Hematopoietic multipotent progenitor cell treated with erythropoietin and hydrocortisone succinate and interleukin-3 and kit ligand, for 6 days (in vitro differentiated cells): ENCODE results near the gene ZDHHC7.

Source experiments
- DNase-seq: peaks from one replicate; pipeline ENCODE4 v3.0.0-alpha.2; 2015

Gene ZDHHC7

GRCh38 chr16:85018529-85019236, 7.3 kb upstream of the ZDHHC7 start:
- no peak for DNase-seq

- no peak for DNase-seq
Observed at GRCh38 chr16:85017633-85018032, 6.3 kb upstream of the ZDHHC7 start.

GRCh38 chr16:85017151-85017550, 5.8 kb upstream of the ZDHHC7 start:
- DNase-seq, result peak; percentile 64

- DNase-seq, result no peak
Observed at GRCh38 chr16:85015481-85016187, 4.3 kb upstream of the ZDHHC7 start.

- DNase-seq, result no peak
Observed at GRCh38 chr16:85014311-85014710, 3.0 kb upstream of the ZDHHC7 start.

- no peak for DNase-seq
Observed at GRCh38 chr16:85011846-85012284, 530 bp upstream of the ZDHHC7 start.

- no peak for DNase-seq
Observed at GRCh38 chr16:85010446-85010930, 847 bp downstream of the ZDHHC7 start.

- no peak for DNase-seq
Observed at GRCh38 chr16:85008271-85008670, 3.1 kb downstream of the ZDHHC7 start.

GRCh38 chr16:85007496-85008214, 3.7 kb downstream of the ZDHHC7 start:
- no peak for DNase-seq

- no peak for DNase-seq
Observed at GRCh38 chr16:85006639-85007038, 4.7 kb downstream of the ZDHHC7 start.

- no peak for DNase-seq
Observed at GRCh38 chr16:85005285-85006069, 5.9 kb downstream of the ZDHHC7 start.

- DNase-seq, result no peak
Observed at GRCh38 chr16:85004587-85005205, 6.6 kb downstream of the ZDHHC7 start.

- DNase-seq, result no peak
Observed at GRCh38 chr16:85003725-85004586, 7.4 kb downstream of the ZDHHC7 start.

- no peak for DNase-seq
Observed at GRCh38 chr16:85003076-85003475, 8.3 kb downstream of the ZDHHC7 start.

GRCh38 chr16:85002608-85003007, 8.7 kb downstream of the ZDHHC7 start:
- no peak for DNase-seq

GRCh38 chr16:85002099-85002541, 9.2 kb downstream of the ZDHHC7 start:
- no peak for DNase-seq

- DNase-seq, result no peak
Observed at GRCh38 chr16:84999857-85000480, 11.4 kb downstream of the ZDHHC7 start.

GRCh38 chr16:84999200-84999599, 12.1 kb downstream of the ZDHHC7 start:
- no peak for DNase-seq

- DNase-seq, result no peak
Observed at GRCh38 chr16:84996365-84996764, 15.0 kb downstream of the ZDHHC7 start.

GRCh38 chr16:84995663-84996062, 15.7 kb downstream of the ZDHHC7 start:
- no peak for DNase-seq

- DNase-seq, result no peak
Observed at GRCh38 chr16:84993926-84994325, 17.4 kb downstream of the ZDHHC7 start.
